SK-N-SH (cell line): ENCODE results near the gene HOXB2. TPM values are rescaled to one million over a fixed set of nuclear protein-coding genes. Genes with fewer than 3 reads are reported as not detected.

Experiments
- CTCF ChIA-PET: fragments of 300-600, 350-600 bp; formaldehyde crosslinking; extraction: SDS; loops from one replicate; lab custom pipeline; 2021; lab: Yijun Ruan, JAX
- POLR2A ChIA-PET: fragments of 350-600 bp; sonication (Branson Sonifier 250); formaldehyde crosslinking; extraction: SDS; loops from one replicate; lab custom pipeline; 2020; ENCODE audit warnings: antibody characterized with exemption, inconsistent platforms; lab: Yijun Ruan, JAX
- DNase-seq: peaks from one replicate; pipeline ENCODE4 v3.0.0; 2012
- H2AFZ ChIP-seq: fragments of 200-600 bp; sonication (generic); 2 replicates; pipeline ENCODE4 v1.8.1; 2016; ENCODE audit warnings: antibody characterized with exemption, mild to moderate bottlenecking, low read depth
- H3F3A ChIP-seq: fragments of 200-600 bp; sonication (generic); replicated peaks from 2 replicates; pipeline ENCODE3; 2016; ENCODE audit warnings: antibody characterized with exemption, mild to moderate bottlenecking; ENCODE audit not compliant: insufficient read depth
- H3K27ac ChIP-seq, 2 experiments: fragments of 200-500 bp in 1 of 2; fragments of 200-600 bp in 1 of 2; sonication (Bioruptor generic) in 1 of 2; sonication (generic), shearing (Covaris generic) in 1 of 2; 2 replicates each; pipeline versions ENCODE4 v1.5.1 to v1.6.1; 2014 to 2016; ENCODE audit warnings: low read depth in 2 of 2, inconsistent platforms in 1 of 2, low read length in 1 of 2, mild to moderate bottlenecking in 1 of 2, mixed read lengths in 1 of 2
- H3K27me3 ChIP-seq: fragments of 200-600 bp; sonication (generic), shearing (Covaris generic); 2 replicates; pipeline ENCODE4 v1.6.1; 2016; ENCODE audit warnings: mixed run types; ENCODE audit not compliant: insufficient read depth
- H3K36me3 ChIP-seq, 2 experiments: fragments of 200-500 bp in 1 of 2; fragments of 200-600 bp in 1 of 2; sonication (Bioruptor generic) in 1 of 2; sonication (generic) in 1 of 2; replicated peaks in 1 of 2; 2 replicates each; pipeline versions ENCODE3 to v1.5.1; 2014 to 2016; ENCODE audit warnings: low read length in 1 of 2, mild to moderate bottlenecking in 1 of 2; ENCODE audit not compliant: insufficient read depth in 2 of 2, control insufficient read depth in 1 of 2
- H3K4me1 ChIP-seq, 2 experiments: fragments of 200-500 bp in 1 of 2; fragments of 200-600 bp in 1 of 2; sonication (Bioruptor generic) in 1 of 2; sonication (generic), shearing (Covaris generic) in 1 of 2; 2 replicates each; pipeline versions ENCODE4 v1.5.1 to v1.6.1; 2014 to 2016; ENCODE audit warnings: low read depth in 1 of 2, low read length in 1 of 2, mixed run types in 1 of 2; ENCODE audit not compliant: insufficient read depth in 2 of 2, control insufficient read depth in 1 of 2
- H3K4me2 ChIP-seq: fragments of 200-600 bp; sonication (generic), shearing (Covaris generic); 2 replicates; pipeline ENCODE4 v1.6.1; 2017; ENCODE audit warnings: mixed run types
- H3K4me3 ChIP-seq, 2 experiments: fragments of 200-500 bp in 1 of 2; fragments of 200-600 bp in 1 of 2; sonication (Bioruptor generic) in 1 of 2; sonication (generic), shearing (Covaris generic) in 1 of 2; 2 replicates each; pipeline versions ENCODE4 v1.5.1 to v1.8.1; 2014 to 2016; ENCODE audit warnings: low read depth in 2 of 2, inconsistent platforms in 1 of 2, low read length in 1 of 2, mild to moderate bottlenecking in 1 of 2, mixed read lengths in 1 of 2, moderate library complexity in 1 of 2
- H3K79me2 ChIP-seq: fragments of 200-600 bp; sonication (generic); 2 replicates; pipeline ENCODE4 v1.8.1; 2017; ENCODE audit warnings: mild to moderate bottlenecking; ENCODE audit not compliant: insufficient read depth
- H3K9ac ChIP-seq: fragments of 200-600 bp; sonication (generic); 2 replicates; pipeline ENCODE4 v1.6.1; 2017; ENCODE audit warnings: mixed run types
- H3K9me2 ChIP-seq: fragments of 200-600 bp; sonication (generic); 2 replicates; pipeline ENCODE4 v1.6.1; 2017; ENCODE audit warnings: mixed run types
- H3K9me3 ChIP-seq: fragments of 200-600 bp; sonication (generic); 2 replicates; pipeline ENCODE4 v1.6.1; 2017; ENCODE audit warnings: mixed run types, mild to moderate bottlenecking, moderate library complexity
- H4K20me1 ChIP-seq: fragments of 200-600 bp; sonication (generic); 2 replicates; pipeline ENCODE4 v1.6.1; 2017; ENCODE audit warnings: mild to moderate bottlenecking, mixed run types; ENCODE audit not compliant: insufficient read depth
- JUND ChIP-seq: IDR thresholded peaks from 2 replicates; pipeline ENCODE4 v1.4.0; 2012
- MXI1 ChIP-seq: IDR thresholded peaks from 2 replicates; pipeline ENCODE4 v1.6.1; 2012; ENCODE audit warnings: mild to moderate bottlenecking, low read depth, low read length, improper control_type of control experiment
- NFIC ChIP-seq: IDR thresholded peaks from 2 replicates; pipeline ENCODE4 v1.4.0; 2012; ENCODE audit warnings: borderline replicate concordance
- RAD21 ChIP-seq: IDR thresholded peaks from 2 replicates; pipeline ENCODE4 v1.6.1; 2012; ENCODE audit warnings: mild to moderate bottlenecking, low read length
- RCOR1 ChIP-seq: fragments of 150-350 bp; IDR thresholded peaks from 2 replicates; pipeline ENCODE4 v1.6.1; 2017; ENCODE audit warnings: antibody characterized with exemption, low read length
- RXRA ChIP-seq: IDR thresholded peaks from 2 replicates; pipeline ENCODE4 v1.4.0; 2012; ENCODE audit warnings: low read depth, mild to moderate bottlenecking, borderline replicate concordance
- SMC3 ChIP-seq: IDR thresholded peaks from 2 replicates; pipeline ENCODE4 v1.6.1; 2012; ENCODE audit warnings: low read depth, low read length, improper control_type of control experiment
- TAF1 ChIP-seq: IDR thresholded peaks from 2 replicates; pipeline ENCODE4 v1.6.1; 2012; ENCODE audit warnings: low read depth, mild to moderate bottlenecking, low read length, moderate library complexity, borderline replicate concordance
- YY1 ChIP-seq: IDR thresholded peaks from 2 replicates; pipeline ENCODE4 v1.4.0; 2012; ENCODE audit warnings: low read depth, mild to moderate bottlenecking
- WGBS: methylation state at CpG from one replicate; pipeline ENCODE4 v1.1.6; 2017; ENCODE audit warnings: low lambda C conversion rate; 5-methylcytosine and 5-hydroxymethylcytosine counted together
- polyA plus RNA-seq, 3 experiments: library from polyadenylated mRNA; depleted of rRNA; stranded (reverse); fragments of >200 nt; gene quantifications; 2 replicates each; pipeline ENCODE4 v1.2.3, GENCODE V29; 2012
- TF ChIP-seq, protein P1 (sequence below): fragments of 150-350 bp; IDR thresholded peaks from 2 replicates; pipeline ENCODE4 v1.6.1; 2016; ENCODE audit warnings: mild to moderate bottlenecking, low read depth, low read length
- TF ChIP-seq, protein P2 (sequence below): fragments of 200-600 bp; sonication (generic); IDR thresholded peaks from 2 replicates; pipeline ENCODE4 v1.6.1; 2017; ENCODE audit warnings: antibody characterized with exemption, mild to moderate bottlenecking, moderate library complexity

HOXB2 gene
- 1.2 and 1.9 TPM in 2 replicates for polyA plus RNA-seq (2012; rRNA removed)
- polyA plus RNA-seq (2012; cell fraction: cytosol; rRNA removed) = 0.73 and 1.1 TPM in 2 replicates
- polyA plus RNA-seq (2012; cell fraction: nucleus; rRNA removed) = 2.6 and 3.2 TPM in 2 replicates

DNA sequence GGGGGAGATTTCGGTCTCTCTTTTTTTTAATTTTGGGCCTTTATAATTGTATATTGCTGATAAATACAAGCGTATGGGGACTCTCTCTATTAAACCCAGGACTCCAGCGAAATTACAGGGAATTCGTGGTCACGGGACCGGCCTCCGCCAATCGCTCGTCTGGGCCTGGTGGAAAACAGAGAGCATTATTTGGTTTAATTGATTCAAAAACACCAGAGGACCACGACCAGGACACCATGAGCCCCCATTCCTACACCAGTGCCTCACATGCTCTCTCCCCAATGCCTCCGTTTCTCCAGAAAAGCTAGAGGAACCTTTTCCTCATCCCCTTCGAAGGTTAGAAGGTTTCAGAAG lies at the start of gene HOXB2:
HOXB2 (minus strand) TSS at position 88 of the 354 bp plus-strand sequence. CDS start 198 bp downstream, outside the sequence.
- H3K4me1 ChIP-seq = no peaks in the 10 kb centered on the region
- no peak within 1 kb of the TSS for H3K27ac ChIP-seq
- 28% methylated on average over 12 of the region's 12 CpGs for WGBS
- TF ChIP-seq TAF1 = no peak
- TF ChIP-seq RXRA = no peak
- TF ChIP-seq NFIC = no peak
- H3K9me2 ChIP-seq = no peaks in the 10 kb centered on the region
- H3K4me2 ChIP-seq = peak within 1 kb of the TSS; percentile 75; the same call in 1 of the 2 replicates
- no peaks in the 10 kb centered on the region for H3K9me3 ChIP-seq
- peaks cover 9% of the 10 kb centered on the region for H3F3A ChIP-seq
- no peak for DNase-seq
- no peak within 1 kb of the TSS; the same call in 1 of the 2 replicates for H3K9ac ChIP-seq
- H2AFZ ChIP-seq = no peak within 1 kb of the TSS
- POLR2A ChIA-PET = no interaction called here
- H3K4me3 ChIP-seq = peak within 1 kb of the TSS in 1 of 2 experiments; percentile 12; a peak in 2 of 4 replicates
- CTCF ChIA-PET = no interaction called here
- peaks cover 96% of the 10 kb centered on the region for H3K27me3 ChIP-seq
- H3K36me3 ChIP-seq = no peaks in the 10 kb centered on the region
- no peaks in the 10 kb centered on the region for H4K20me1 ChIP-seq
- no peaks in the 10 kb centered on the region for H3K79me2 ChIP-seq

DNA sequence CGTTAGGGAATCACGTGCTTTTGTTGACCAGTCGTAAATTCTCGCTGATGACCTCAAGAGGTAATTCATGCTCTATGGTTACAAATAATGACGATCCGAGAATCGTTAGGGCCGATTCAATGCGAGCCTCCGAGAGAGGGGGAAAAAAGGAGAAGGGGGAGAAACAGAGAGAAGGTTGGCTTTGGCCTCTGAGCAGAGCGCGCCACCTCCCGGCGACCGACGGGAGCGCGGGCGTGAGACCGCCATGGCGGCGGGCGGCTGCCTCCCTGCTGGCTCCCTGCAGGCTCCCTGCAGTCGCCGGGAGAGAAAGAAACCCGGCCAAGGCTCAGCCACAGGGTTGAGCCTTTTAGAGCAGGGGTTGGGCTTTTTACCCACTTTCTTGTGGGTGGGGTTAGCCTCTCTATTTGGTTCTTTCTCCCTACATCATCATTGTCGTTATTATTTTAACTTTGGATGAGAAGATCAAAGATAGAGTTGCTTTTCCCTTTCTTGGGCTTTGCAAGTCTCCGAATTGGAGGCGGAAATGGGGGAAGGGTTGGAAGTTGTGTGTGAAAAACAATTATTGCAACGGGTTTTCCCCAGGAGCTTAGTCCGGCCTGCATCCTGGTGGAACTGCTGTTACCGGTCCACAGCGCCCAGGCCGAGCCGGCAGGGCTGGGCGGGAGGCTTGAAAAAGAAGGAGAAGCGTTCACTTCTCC lies 49.1 kb upstream of the HOXB2 start:
- H3K9me3 ChIP-seq = no peaks in the 10 kb centered on the region
- 12% methylated on average over 33 of the region's 37 CpGs for WGBS
- TF ChIP-seq RCOR1 (no peak), MXI1 (no peak), SMC3 (peak; percentile 93), JUND (no peak), NFIC (no peak), RAD21 (peak; percentile 86), YY1 (peak; percentile 84)
- TF ChIP-seq, protein P1, sequence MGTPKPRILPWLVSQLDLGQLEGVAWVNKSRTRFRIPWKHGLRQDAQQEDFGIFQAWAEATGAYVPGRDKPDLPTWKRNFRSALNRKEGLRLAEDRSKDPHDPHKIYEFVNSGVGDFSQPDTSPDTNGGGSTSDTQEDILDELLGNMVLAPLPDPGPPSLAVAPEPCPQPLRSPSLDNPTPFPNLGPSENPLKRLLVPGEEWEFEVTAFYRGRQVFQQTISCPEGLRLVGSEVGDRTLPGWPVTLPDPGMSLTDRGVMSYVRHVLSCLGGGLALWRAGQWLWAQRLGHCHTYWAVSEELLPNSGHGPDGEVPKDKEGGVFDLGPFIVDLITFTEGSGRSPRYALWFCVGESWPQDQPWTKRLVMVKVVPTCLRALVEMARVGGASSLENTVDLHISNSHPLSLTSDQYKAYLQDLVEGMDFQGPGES = no peak
- TF ChIP-seq, protein P2, sequence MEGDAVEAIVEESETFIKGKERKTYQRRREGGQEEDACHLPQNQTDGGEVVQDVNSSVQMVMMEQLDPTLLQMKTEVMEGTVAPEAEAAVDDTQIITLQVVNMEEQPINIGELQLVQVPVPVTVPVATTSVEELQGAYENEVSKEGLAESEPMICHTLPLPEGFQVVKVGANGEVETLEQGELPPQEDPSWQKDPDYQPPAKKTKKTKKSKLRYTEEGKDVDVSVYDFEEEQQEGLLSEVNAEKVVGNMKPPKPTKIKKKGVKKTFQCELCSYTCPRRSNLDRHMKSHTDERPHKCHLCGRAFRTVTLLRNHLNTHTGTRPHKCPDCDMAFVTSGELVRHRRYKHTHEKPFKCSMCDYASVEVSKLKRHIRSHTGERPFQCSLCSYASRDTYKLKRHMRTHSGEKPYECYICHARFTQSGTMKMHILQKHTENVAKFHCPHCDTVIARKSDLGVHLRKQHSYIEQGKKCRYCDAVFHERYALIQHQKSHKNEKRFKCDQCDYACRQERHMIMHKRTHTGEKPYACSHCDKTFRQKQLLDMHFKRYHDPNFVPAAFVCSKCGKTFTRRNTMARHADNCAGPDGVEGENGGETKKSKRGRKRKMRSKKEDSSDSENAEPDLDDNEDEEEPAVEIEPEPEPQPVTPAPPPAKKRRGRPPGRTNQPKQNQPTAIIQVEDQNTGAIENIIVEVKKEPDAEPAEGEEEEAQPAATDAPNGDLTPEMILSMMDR = peak; percentile 97
- TF ChIP-seq, all 33 proteins: peak for 4
- peak overlapping the region; percentile 53; the same call in 1 of the 2 replicates for H2AFZ ChIP-seq
- H3K79me2 ChIP-seq = no peaks in the 10 kb centered on the region
- peaks cover 98% of the 10 kb centered on the region for H3K27me3 ChIP-seq
- no peaks in the 10 kb centered on the region for H3K9me2 ChIP-seq
- ChIA-PET POLR2A (no interaction called here), CTCF (interaction anchor here (0.7 to 3.7 kb wide), 18 partner anchors 13 to 451 kb away, joined by 3 to 20 read pairs (median 4); partner anchors contain the start of genes HOXB1 and HOXB8)
- H3K9ac ChIP-seq = no peak overlapping the region
- H3K4me1 ChIP-seq = 0 out of 4 replicates have a peak, but pooled peaks cover 0 to 4% of the 10 kb centered on the region in 2 experiments
- H3F3A ChIP-seq = peaks cover 4% of the 10 kb centered on the region
- no peak overlapping the region; a peak in 1 of 4 replicates for H3K4me3 ChIP-seq
- no peaks in the 10 kb centered on the region for H3K36me3 ChIP-seq
- peak overlapping the region; percentile 17; the same call in 1 of the 2 replicates for H3K4me2 ChIP-seq
- no peak overlapping the region for H3K27ac ChIP-seq
- peaks cover 8% of the 10 kb centered on the region; the same call in 1 of the 2 replicates for H4K20me1 ChIP-seq
- peak; percentile 96 for DNase-seq
